Stimulated activated CD4-positive, alpha-beta T cell treated with anti-CD3 and anti-CD28 coated beads, Interleukin-1b, Interleukin-23, amount 100 ng/mL, for 4 hours (primary cell): ENCODE data around the gene DNTT.
"Not testable (repeated sequence)": the region's sequence is repeated elsewhere in the genome, so short reads cannot be mapped to it uniquely, and the experiment has no call there.

Experiments used
- DNase-seq, 2 donors: peaks; one replicate each; pipeline ENCODE4 v3.0.0-alpha.2; 2020; ENCODE audit warnings: low read depth in 2 of 2

DNTT gene

GRCh38 chr10:96276426-96276825 is 27.8 kb upstream of the DNTT start:
- DNase-seq, result no peak

GRCh38 chr10:96276831-96277230 is 27.4 kb upstream of the DNTT start:
- DNase-seq, result no peak

- no peak for DNase-seq
Observed at GRCh38 chr10:96279191-96279641, 25.0 kb upstream of the DNTT start.

GRCh38 chr10:96280859-96281258 is 23.4 kb upstream of the DNTT start:
- DNase-seq, result no peak

GRCh38 chr10:96281444-96282029 is 22.7 kb upstream of the DNTT start:
- DNase-seq, result no peak

GRCh38 chr10:96283351-96283750 is 20.9 kb upstream of the DNTT start:
- DNase-seq, result no peak

GRCh38 chr10:96283756-96284155 is 20.5 kb upstream of the DNTT start:
- DNase-seq, result no peak

- DNase-seq, result no peak
Observed at GRCh38 chr10:96285331-96285752, 18.9 kb upstream of the DNTT start.

- DNase-seq, result no peak
Observed at GRCh38 chr10:96287392-96288105, 16.7 kb upstream of the DNTT start.

GRCh38 chr10:96288151-96288621 is 16.0 kb upstream of the DNTT start:
- no peak for DNase-seq

GRCh38 chr10:96289218-96289910 is 14.9 kb upstream of the DNTT start:
- DNase-seq, result no peak

- no peak for DNase-seq
Observed at GRCh38 chr10:96290368-96291133, 13.7 kb upstream of the DNTT start.

GRCh38 chr10:96292971-96293920 is 11.0 kb upstream of the DNTT start:
- DNase-seq, result no peak

- no peak for DNase-seq
Observed at GRCh38 chr10:96295475-96295874, 8.8 kb upstream of the DNTT start.

- DNase-seq, result no peak
Observed at GRCh38 chr10:96297486-96297885, 6.7 kb upstream of the DNTT start.

GRCh38 chr10:96298362-96298761 is 5.9 kb upstream of the DNTT start:
- DNase-seq, result no peak

- no peak for DNase-seq
Observed at GRCh38 chr10:96299383-96299782, 4.9 kb upstream of the DNTT start.

GRCh38 chr10:96301616-96302015 is 2.6 kb upstream of the DNTT start:
- no peak for DNase-seq

- DNase-seq, result no peak
Observed at GRCh38 chr10:96305019-96305418, 785 bp downstream of the DNTT start.

- no peak for DNase-seq
Observed at GRCh38 chr10:96306516-96306915, 2.3 kb downstream of the DNTT start.

GRCh38 chr10:96308854-96309253 is 4.6 kb downstream of the DNTT start:
- DNase-seq, result not testable (repeated sequence)
